Fibroblast of lung (primary cell): ENCODE measurements around the gene BBS9. TPM values are rescaled to one million over a fixed set of nuclear protein-coding genes. Genes with fewer than 3 reads are reported as not detected.

Source experiments
- DNase-seq, 2 donors: peaks; one replicate each; pipeline versions ENCODE4 v3.0.0 to v3.0.0-alpha.2; 2010; ENCODE audit warnings: low read depth in 2 of 2
- H2AFZ ChIP-seq: 2 replicates; pipeline ENCODE4 v1.5.1; 2012; ENCODE audit warnings: low read length, control low read depth, inconsistent platforms
- H3K27ac ChIP-seq: 2 replicates; pipeline ENCODE4 v1.5.1; 2011; ENCODE audit warnings: low read length, control low read depth; ENCODE audit not compliant: insufficient read depth
- H3K27me3 ChIP-seq: 2 replicates; pipeline ENCODE4 v1.5.1; 2011; ENCODE audit warnings: mild to moderate bottlenecking, low read length; ENCODE audit not compliant: control insufficient read depth, insufficient read depth
- H3K36me3 ChIP-seq: 2 replicates; pipeline ENCODE4 v1.5.1; 2011; ENCODE audit warnings: low read length; ENCODE audit not compliant: control insufficient read depth, insufficient read depth
- H3K4me1 ChIP-seq: 2 replicates; pipeline ENCODE4 v1.5.1; 2011; ENCODE audit warnings: low read length; ENCODE audit not compliant: control insufficient read depth, insufficient read depth; ENCODE audit errors: extremely low read depth
- H3K4me2 ChIP-seq: 2 replicates; pipeline ENCODE4 v1.5.1; 2011; ENCODE audit warnings: low read length, control low read depth; ENCODE audit not compliant: insufficient read depth; ENCODE audit errors: extremely low read depth
- H3K4me3 ChIP-seq, 4 experiments: fragments of 200-600 bp in 1 of 4; sonication (generic) in 1 of 4; replicated peaks in 1 of 4; 2 replicates each; pipeline ENCODE4 v1.5.1; 2011 to 2016; ENCODE audit warnings: low read length in 4 of 4, low read depth in 3 of 4, mild to moderate bottlenecking in 3 of 4, control low read depth in 2 of 4, inconsistent platforms in 1 of 4, mixed read lengths in 1 of 4; ENCODE audit not compliant: insufficient read depth in 1 of 4; ENCODE audit errors: control extremely low read depth in 1 of 4
- H3K79me2 ChIP-seq: 2 replicates; pipeline ENCODE4 v1.5.1; 2012; ENCODE audit warnings: mild to moderate bottlenecking, low read length, inconsistent platforms; ENCODE audit not compliant: control insufficient read depth, insufficient read depth
- H3K9ac ChIP-seq: 2 replicates; pipeline ENCODE4 v1.5.1; 2011; ENCODE audit warnings: mild to moderate bottlenecking, low read length, control low read depth; ENCODE audit not compliant: insufficient read depth
- H3K9me3 ChIP-seq: 2 replicates; pipeline ENCODE4 v1.5.1; 2012; ENCODE audit warnings: low read depth, low read length; ENCODE audit not compliant: control insufficient read depth, insufficient read depth
- H4K20me1 ChIP-seq: 2 replicates; pipeline ENCODE4 v1.5.1; 2011; ENCODE audit warnings: low read length; ENCODE audit not compliant: control insufficient read depth, insufficient read depth; ENCODE audit errors: extremely low read depth
- EZH2 ChIP-seq: IDR thresholded peaks from 2 replicates; pipeline ENCODE4 v1.5.1; 2012; ENCODE audit warnings: low read length, control low read depth, mild to moderate bottlenecking; ENCODE audit errors: missing control alignments
- polyA plus RNA-seq, 2 donors: library from polyadenylated mRNA; depleted of rRNA in 1 of 2; stranded (reverse) in 1 of 2; unstranded in 1 of 2; fragments of >200 nt; gene quantifications; 2 replicates each; pipeline ENCODE4 v1.2.1, GENCODE V29; 2011 to 2012; ENCODE audit warnings: missing spikeins in 1 of 2
- total RNA-seq: library from RNA; depleted of rRNA; stranded (reverse); fragments of >200 nt; gene quantifications from 2 replicates; pipeline ENCODE4 v1.2.1, GENCODE V29; 2014
- TF ChIP-seq, protein P1 (sequence below), 2 donors: IDR thresholded peaks in 1 of 2; conservative IDR thresholded peaks in 1 of 2; 1 replicate in 1 of 2; 2 replicates in 1 of 2; pipeline ENCODE4 v1.5.1; 2011 to 2012; ENCODE audit warnings: low read length in 2 of 2, control low read depth in 1 of 2, inconsistent platforms in 1 of 2, low read depth in 1 of 2, mild to moderate bottlenecking in 1 of 2

BBS9 gene
- total and polyA plus RNA-seq, 2 donors (not counting 1 experiment from before 2014, with no cell fraction given), result 19.1 to 26.9 TPM

DNA sequence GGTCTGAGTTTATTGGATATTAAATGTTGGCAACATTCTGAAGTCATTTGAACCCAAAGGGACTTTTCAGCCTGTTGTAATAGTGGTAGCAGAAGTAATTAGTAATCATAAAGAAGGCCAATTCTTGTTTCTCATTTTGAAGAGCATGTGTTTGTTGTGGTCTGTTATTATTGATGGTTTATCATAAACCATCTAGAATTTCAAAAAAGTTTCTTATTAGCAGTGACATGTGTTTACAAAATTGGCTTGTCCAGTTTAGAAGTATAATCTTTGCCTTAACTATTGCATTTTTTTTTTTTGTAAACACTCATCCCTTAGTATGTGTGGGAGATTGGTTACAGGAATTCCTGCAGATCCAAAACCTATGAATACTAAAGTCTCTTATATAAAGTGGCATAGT is 177.8 kb downstream of the BBS9 start:
- no peak for DNase-seq
- no peaks in the 10 kb centered on the region for H3K4me1 ChIP-seq
- no peaks in the 10 kb centered on the region for H4K20me1 ChIP-seq
- TF ChIP-seq EZH2, result no peak
- TF ChIP-seq, protein P1, sequence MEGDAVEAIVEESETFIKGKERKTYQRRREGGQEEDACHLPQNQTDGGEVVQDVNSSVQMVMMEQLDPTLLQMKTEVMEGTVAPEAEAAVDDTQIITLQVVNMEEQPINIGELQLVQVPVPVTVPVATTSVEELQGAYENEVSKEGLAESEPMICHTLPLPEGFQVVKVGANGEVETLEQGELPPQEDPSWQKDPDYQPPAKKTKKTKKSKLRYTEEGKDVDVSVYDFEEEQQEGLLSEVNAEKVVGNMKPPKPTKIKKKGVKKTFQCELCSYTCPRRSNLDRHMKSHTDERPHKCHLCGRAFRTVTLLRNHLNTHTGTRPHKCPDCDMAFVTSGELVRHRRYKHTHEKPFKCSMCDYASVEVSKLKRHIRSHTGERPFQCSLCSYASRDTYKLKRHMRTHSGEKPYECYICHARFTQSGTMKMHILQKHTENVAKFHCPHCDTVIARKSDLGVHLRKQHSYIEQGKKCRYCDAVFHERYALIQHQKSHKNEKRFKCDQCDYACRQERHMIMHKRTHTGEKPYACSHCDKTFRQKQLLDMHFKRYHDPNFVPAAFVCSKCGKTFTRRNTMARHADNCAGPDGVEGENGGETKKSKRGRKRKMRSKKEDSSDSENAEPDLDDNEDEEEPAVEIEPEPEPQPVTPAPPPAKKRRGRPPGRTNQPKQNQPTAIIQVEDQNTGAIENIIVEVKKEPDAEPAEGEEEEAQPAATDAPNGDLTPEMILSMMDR (conservative IDR thresholded peaks at IDR 0.05 in 1 of 2, IDR thresholded peaks at IDR 0.05 in 1 of 2; ENCODE audit: low read depth in 1 of 2, low read length in 2 of 2), result no peak
- no peak overlapping the region for H2AFZ ChIP-seq
- no peaks in the 10 kb centered on the region for H3K27me3 ChIP-seq
- no peaks in the 10 kb centered on the region for H3K79me2 ChIP-seq
- no peak overlapping the region for H3K4me2 ChIP-seq
- H3K4me3 ChIP-seq, result no peak overlapping the region
- H3K9ac ChIP-seq, result no peak overlapping the region
- no peaks in the 10 kb centered on the region for H3K9me3 ChIP-seq
- no peaks in the 10 kb centered on the region for H3K36me3 ChIP-seq
- H3K27ac ChIP-seq, result no peak overlapping the region

DNA sequence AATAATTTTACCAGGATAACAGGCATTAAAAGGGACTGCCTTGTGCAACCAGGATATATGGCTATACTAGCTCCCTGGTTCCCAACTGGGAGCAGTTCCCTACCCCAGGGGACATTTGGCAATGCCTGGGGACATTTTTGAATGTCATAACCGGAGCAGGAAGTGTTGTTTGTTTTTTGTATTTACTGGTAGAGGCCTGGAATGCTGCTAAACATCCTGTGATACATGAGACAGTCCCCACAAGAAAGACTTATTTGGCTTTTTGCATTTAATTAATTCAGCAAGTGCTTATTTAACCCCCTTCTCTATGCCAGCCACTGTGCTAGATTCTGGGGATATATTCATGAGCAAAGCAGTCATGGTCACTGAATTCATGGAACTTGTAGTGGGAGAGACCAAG is 181.2 kb downstream of the BBS9 start:
- no peaks in the 10 kb centered on the region for H3K9me3 ChIP-seq
- no peak overlapping the region for H3K27ac ChIP-seq
- no peak overlapping the region for H3K9ac ChIP-seq
- no peak overlapping the region for H3K4me3 ChIP-seq
- no peak overlapping the region for H3K4me2 ChIP-seq
- no peak for DNase-seq
- H3K79me2 ChIP-seq, result no peaks in the 10 kb centered on the region
- no peak overlapping the region for H2AFZ ChIP-seq
- no peaks in the 10 kb centered on the region for H3K4me1 ChIP-seq
- no peaks in the 10 kb centered on the region for H3K36me3 ChIP-seq
- no peaks in the 10 kb centered on the region for H4K20me1 ChIP-seq
- no peaks in the 10 kb centered on the region for H3K27me3 ChIP-seq
- TF ChIP-seq, protein P1 (conservative IDR thresholded peaks at IDR 0.05 in 1 of 2, IDR thresholded peaks at IDR 0.05 in 1 of 2; ENCODE audit: low read depth in 1 of 2, low read length in 2 of 2), result no peak
- TF ChIP-seq EZH2, result no peak

DNA sequence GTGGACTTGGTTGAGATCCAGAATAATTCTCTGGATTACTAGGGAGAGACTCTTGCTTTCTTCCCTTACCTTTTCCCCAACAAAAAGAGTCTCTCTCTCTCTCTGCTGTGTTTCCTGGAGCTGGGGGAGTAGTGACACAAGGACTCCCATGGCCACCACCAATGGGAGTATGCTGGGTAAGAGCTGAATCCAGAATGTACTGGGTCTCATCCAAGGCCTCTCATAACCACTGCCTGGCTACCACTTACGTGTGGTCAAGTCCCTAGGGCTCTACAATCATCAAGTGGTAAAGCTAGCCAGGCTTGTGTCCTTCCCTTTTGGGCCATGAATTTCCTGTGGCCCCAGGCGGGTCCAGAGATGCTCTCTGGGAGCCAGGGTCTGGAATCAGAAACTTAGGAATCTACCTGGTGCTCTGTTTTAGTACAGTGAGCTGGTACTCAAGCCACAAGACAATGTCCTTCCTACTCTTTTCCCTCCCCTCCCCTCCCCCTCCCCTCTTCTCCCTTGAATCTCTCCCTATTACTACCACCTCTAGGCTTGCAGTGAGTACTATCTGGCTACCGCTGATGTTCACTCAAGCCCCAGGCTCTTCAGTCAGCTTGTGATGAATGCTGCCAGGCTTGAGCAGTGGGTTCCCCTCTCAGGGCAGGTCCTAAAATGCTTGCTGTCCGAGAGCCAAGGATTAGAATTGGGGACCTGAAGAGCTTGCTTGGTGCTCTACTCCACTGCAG is 196.6 kb downstream of the BBS9 start:
- no peak overlapping the region for H3K4me3 ChIP-seq
- DNase-seq, result no peak
- H3K4me1 ChIP-seq, result no peaks in the 10 kb centered on the region
- no peak overlapping the region for H3K9ac ChIP-seq
- H3K9me3 ChIP-seq, result no peaks in the 10 kb centered on the region
- TF ChIP-seq EZH2, result no peak
- TF ChIP-seq, protein P1 (conservative IDR thresholded peaks at IDR 0.05 in 1 of 2, IDR thresholded peaks at IDR 0.05 in 1 of 2; ENCODE audit: low read depth in 1 of 2, low read length in 2 of 2), result no peak
- H3K79me2 ChIP-seq, result no peaks in the 10 kb centered on the region
- no peak overlapping the region for H3K27ac ChIP-seq
- no peaks in the 10 kb centered on the region for H3K27me3 ChIP-seq
- H3K36me3 ChIP-seq, result no peaks in the 10 kb centered on the region
- no peaks in the 10 kb centered on the region for H4K20me1 ChIP-seq
- no peak overlapping the region for H3K4me2 ChIP-seq
- H2AFZ ChIP-seq, result no peak overlapping the region
